ENCODE measurements around the gene CRIP3. TPM values are rescaled to one million over a fixed set of nuclear protein-coding genes. Genes with fewer than 3 reads are reported as not detected.

The CRIP3 gene
- total RNA-seq, 2 experiments from 2014 or later: 1.8 to 2.0 TPM

DNA sequence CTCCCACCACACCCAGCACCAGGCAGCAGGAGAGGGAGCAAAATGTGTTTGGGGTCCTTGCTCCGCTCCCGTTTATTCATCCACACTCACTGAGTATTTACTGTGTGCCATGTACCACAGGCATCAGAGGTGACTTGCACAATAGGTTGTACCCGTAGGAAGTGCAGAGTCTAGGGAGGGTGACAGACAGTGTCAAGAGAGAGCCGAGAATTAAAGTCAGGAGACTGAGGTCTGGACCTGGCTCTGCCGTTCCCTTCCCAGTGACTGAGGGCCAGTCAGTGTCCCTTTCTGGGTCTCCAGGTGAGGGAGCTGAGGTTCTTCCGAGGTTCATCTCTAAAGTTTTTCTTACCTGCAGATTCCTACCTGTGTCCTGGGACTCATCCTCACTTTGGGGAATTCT is 43.1 kb downstream of the CRIP3 start:
- Mint-ChIP-seq H3K4me3 (no peak overlapping the region), H3K27me3 (peaks cover 5% of the 10 kb centered on the region), H3K27ac (no peak overlapping the region), H3K9me3 (no peaks in the 10 kb centered on the region), H3K4me1 (ENCODE audit: low read depth) (peaks cover 9% of the 10 kb centered on the region), H3K36me3 (ENCODE audit: low read depth) (no peaks in the 10 kb centered on the region)
- TF ChIP-seq, protein P1, sequence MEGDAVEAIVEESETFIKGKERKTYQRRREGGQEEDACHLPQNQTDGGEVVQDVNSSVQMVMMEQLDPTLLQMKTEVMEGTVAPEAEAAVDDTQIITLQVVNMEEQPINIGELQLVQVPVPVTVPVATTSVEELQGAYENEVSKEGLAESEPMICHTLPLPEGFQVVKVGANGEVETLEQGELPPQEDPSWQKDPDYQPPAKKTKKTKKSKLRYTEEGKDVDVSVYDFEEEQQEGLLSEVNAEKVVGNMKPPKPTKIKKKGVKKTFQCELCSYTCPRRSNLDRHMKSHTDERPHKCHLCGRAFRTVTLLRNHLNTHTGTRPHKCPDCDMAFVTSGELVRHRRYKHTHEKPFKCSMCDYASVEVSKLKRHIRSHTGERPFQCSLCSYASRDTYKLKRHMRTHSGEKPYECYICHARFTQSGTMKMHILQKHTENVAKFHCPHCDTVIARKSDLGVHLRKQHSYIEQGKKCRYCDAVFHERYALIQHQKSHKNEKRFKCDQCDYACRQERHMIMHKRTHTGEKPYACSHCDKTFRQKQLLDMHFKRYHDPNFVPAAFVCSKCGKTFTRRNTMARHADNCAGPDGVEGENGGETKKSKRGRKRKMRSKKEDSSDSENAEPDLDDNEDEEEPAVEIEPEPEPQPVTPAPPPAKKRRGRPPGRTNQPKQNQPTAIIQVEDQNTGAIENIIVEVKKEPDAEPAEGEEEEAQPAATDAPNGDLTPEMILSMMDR (IDR thresholded peaks at IDR 0.05): no peak
- Histone ChIP-seq H3K9me3 (ENCODE audit: control insufficient read depth in 1 of 2, insufficient read depth in 1 of 2, low read length in 2 of 2) (no peaks in the 10 kb centered on the region), H3K4me1 (ENCODE audit: insufficient read depth, low read length) (peaks cover 18% of the 10 kb centered on the region), H3K4me3 (ENCODE audit: low read length) (no peak overlapping the region), H3K27me3 (ENCODE audit: control insufficient read depth in 1 of 2, insufficient read depth in 2 of 2, low read length in 2 of 2) (peaks cover 0 to 2% of the 10 kb centered on the region in 2 experiments), H3K27ac (ENCODE audit: low read depth in 1 of 2, low read length in 2 of 2) (no peak overlapping the region), H3K36me3 (ENCODE audit: insufficient read depth, low read length) (no peaks in the 10 kb centered on the region)
- ATAC-seq (ENCODE audit: poor library complexity): no peak
- DNase-seq: no peak
- ChIA-PET CTCF (no interaction called here), POLR2A (no interaction called here)
- intact Hi-C loops (cut with DNase I, micrococcal nuclease): loop anchor here in 1 of 2 experiments (5.0 kb wide), 1 partner anchor 72 kb away; no protein-coding TSS in a partner anchor

DNA sequence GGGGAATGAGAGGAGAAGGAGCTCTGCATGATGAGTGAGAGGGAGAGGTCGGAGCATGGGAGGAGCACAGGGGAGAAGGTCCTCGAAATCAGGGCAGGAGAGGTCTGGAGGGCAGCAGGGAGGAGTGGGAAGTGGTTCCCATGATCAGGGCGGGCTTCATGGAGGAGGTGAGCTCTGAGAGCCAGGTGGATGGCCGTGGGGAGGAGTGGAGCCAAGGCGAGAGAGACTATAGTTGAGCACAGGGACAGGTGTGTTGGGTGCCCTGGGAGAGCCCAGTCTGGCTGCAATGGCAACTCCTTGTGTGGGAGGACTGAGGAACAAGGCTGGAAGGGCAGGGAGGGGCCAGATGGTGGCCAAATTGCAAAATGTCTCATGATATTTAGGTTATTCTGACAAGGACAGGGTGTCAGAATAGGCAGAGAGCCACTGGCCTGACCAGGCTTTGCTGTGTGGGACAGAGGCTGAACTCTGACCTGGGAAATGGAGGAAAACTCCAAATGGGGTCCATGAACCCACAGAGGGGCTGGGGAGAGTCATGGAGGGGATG is 44.0 kb downstream of the CRIP3 start:
- DNase-seq (no peak), ATAC-seq (ENCODE audit: poor library complexity) (no peak)
- Histone ChIP-seq H3K4me1 (ENCODE audit: insufficient read depth, low read length) (peaks cover 13% of the 10 kb centered on the region), H3K36me3 (ENCODE audit: insufficient read depth, low read length) (no peaks in the 10 kb centered on the region), H3K4me3 (ENCODE audit: low read length) (no peak overlapping the region), H3K27me3 (ENCODE audit: control insufficient read depth in 1 of 2, insufficient read depth in 2 of 2, low read length in 2 of 2) (peaks cover 0 to 2% of the 10 kb centered on the region in 2 experiments), H3K9me3 (ENCODE audit: control insufficient read depth in 1 of 2, insufficient read depth in 1 of 2, low read length in 2 of 2) (no peaks in the 10 kb centered on the region), H3K27ac (ENCODE audit: low read depth in 1 of 2, low read length in 2 of 2) (no peak overlapping the region)
- Mint-ChIP-seq H3K9me3 (no peaks in the 10 kb centered on the region), H3K4me3 (no peak overlapping the region), H3K27ac (no peak overlapping the region), H3K36me3 (ENCODE audit: low read depth) (no peaks in the 10 kb centered on the region), H3K4me1 (ENCODE audit: low read depth) (peaks cover 5% of the 10 kb centered on the region), H3K27me3 (peaks cover 5% of the 10 kb centered on the region)
- ChIA-PET CTCF (interaction anchor here (0.6 to 2.0 kb wide), 2 partner anchors 110 to 242 kb away, joined by 3 to 11 read pairs; no protein-coding TSS in a partner anchor), POLR2A (no interaction called here)
- TF ChIP-seq, protein P1 (IDR thresholded peaks at IDR 0.05): no peak
- intact Hi-C loops (cut with DNase I, micrococcal nuclease): loop anchor here (5.0 kb wide), 2 partner anchors 68 to 73 kb away; no protein-coding TSS in a partner anchor

DNA sequence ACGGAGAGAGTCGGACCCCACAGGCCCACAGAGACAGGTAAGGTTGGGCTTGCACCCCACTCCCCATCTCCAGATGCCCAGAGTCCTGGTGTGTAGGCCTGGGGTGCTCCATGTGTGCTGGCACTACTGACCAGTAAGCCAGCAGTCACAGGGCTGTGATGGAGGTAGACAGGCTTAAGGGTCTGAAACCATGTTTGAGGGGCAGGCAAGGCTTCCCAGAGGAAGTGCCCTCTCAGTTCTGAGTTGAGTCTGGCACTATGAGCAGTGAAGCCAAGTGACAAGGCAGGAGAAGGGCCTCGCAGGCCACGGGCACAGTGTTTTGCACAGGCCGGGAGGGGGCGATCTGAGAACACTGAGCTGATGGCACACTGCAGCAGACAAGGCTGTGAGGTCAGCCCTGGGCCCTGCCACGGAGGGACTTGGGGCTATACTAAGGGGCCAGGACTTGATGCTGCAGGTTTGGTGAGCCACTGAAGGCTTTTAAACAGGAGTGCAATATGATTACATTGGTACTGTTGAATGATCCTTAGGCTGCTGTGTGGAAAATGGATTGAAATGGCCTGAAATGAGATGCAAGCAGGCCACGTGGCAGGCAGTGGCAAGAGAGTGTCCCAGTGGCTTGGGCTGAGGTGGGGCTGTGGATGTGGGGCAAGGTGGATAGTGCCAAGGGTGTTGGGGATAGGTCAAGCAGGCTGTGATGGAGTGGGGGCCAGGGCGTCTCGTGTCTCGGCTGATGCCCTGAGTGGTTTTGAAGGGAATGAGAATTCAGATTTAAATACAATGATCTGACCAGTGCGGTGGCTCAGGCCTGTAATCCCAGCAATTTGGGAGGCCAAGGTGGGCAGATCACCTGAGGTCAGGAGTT is 45.1 kb downstream of the CRIP3 start:
- Mint-ChIP-seq H3K4me1 (ENCODE audit: low read depth) (no peaks in the 10 kb centered on the region), H3K9me3 (no peaks in the 10 kb centered on the region), H3K36me3 (ENCODE audit: low read depth) (no peaks in the 10 kb centered on the region), H3K27me3 (no peaks in the 10 kb centered on the region), H3K4me3 (no peak overlapping the region), H3K27ac (no peak overlapping the region)
- DNase-seq (peak; percentile 62 to 85 (median 73)), ATAC-seq (ENCODE audit: poor library complexity) (peak; percentile 96)
- Histone ChIP-seq H3K36me3 (ENCODE audit: insufficient read depth, low read length) (no peaks in the 10 kb centered on the region), H3K27me3 (ENCODE audit: control insufficient read depth in 1 of 2, insufficient read depth in 2 of 2, low read length in 2 of 2) (peaks cover 0 to 2% of the 10 kb centered on the region in 2 experiments), H3K9me3 (ENCODE audit: control insufficient read depth in 1 of 2, insufficient read depth in 1 of 2, low read length in 2 of 2) (no peaks in the 10 kb centered on the region), H3K4me3 (ENCODE audit: low read length) (no peak overlapping the region), H3K27ac (ENCODE audit: low read depth in 1 of 2, low read length in 2 of 2) (no peak overlapping the region), H3K4me1 (ENCODE audit: insufficient read depth, low read length) (peaks cover 3% of the 10 kb centered on the region)
- intact Hi-C loops (cut with DNase I, micrococcal nuclease): loop anchor here (1.0 to 5.0 kb wide), 3 partner anchors 69 to 243 kb away; no protein-coding TSS in a partner anchor
- TF ChIP-seq, protein P1 (IDR thresholded peaks at IDR 0.05): peak; percentile 72
- CTCF ChIA-PET: interaction anchor here (0.6 to 2.0 kb wide), 6 partner anchors 15 to 243 kb away, joined by 3 to 11 read pairs (median 4); no protein-coding TSS in a partner anchor
- POLR2A ChIA-PET: interaction anchor here (0.5 to 1.0 kb wide), 2 partner anchors 59 to 106 kb away, joined by 3 read pairs; partner anchors contain the start of gene ZNF318

Data from CD4-positive, alpha-beta T cell (primary cell).